Muscle layer of colon (tissue), 2 donors: ENCODE data around the gene DLD.

Source experiments
- H3K27ac ChIP-seq: one replicate; pipeline ENCODE4 v1.7.0; 2013; ENCODE audit warnings: low read depth, mild to moderate bottlenecking, low read length, moderate library complexity
- H3K27me3 ChIP-seq, 2 donors: one replicate each; pipeline ENCODE4 v1.7.0; 2013; ENCODE audit warnings: low read length in 2 of 2, mild to moderate bottlenecking in 2 of 2; ENCODE audit not compliant: insufficient read depth in 2 of 2, control insufficient read depth in 1 of 2
- H3K36me3 ChIP-seq: one replicate; pipeline ENCODE4 v1.7.0; 2013; ENCODE audit warnings: mild to moderate bottlenecking, low read length; ENCODE audit not compliant: insufficient read depth
- H3K4me1 ChIP-seq: one replicate; pipeline ENCODE4 v1.7.0; 2013; ENCODE audit warnings: mild to moderate bottlenecking, low read length; ENCODE audit not compliant: insufficient read depth
- H3K4me3 ChIP-seq, 2 donors: one replicate each; pipeline ENCODE4 v1.7.0; 2013; ENCODE audit warnings: low read length in 2 of 2, low read depth in 1 of 2, mild to moderate bottlenecking in 1 of 2, moderate library complexity in 1 of 2
- H3K9ac ChIP-seq: one replicate; pipeline ENCODE4 v1.7.0; 2013; ENCODE audit warnings: low read length
- H3K9me3 ChIP-seq: one replicate; pipeline ENCODE4 v1.7.0; 2013; ENCODE audit warnings: mild to moderate bottlenecking, low read length
- donor health status: abdominal sarcoma.
- donor health status: Adenocarcinoma of cecum.

The DLD gene

DNA sequence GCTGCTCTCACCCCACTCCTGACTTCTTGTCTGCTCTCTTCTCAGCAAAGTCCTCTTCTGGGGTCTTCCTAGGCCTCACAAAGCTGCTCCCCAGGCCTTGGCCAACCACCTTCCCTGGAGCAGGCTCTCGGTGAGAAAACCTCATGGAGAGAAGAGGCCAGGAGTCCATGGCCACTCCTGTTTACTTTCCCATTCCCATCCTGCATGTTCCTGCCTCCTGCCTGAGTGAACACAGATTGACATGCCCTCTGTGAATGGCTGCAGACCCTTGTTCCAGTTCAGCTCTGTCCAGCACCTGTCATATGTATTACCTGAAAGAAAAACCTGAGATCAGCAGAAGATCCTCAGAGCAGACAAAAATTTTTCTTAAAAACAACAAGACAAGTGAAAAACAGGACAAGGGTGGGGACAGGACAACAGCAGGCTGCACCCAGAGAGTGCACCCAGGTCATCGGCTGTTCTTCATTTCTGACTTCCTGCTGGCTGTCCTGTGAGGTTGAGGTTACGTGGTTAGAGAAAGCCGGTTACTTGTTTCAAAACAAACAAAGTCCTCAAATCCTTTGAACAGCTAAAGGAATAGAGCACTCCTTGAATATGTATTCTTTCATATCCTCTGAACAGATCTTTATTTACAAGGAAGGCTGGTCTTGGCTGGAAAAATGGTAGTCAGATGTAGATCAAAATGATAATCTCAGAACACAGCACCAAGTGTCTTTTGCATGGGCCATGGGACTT, 34.0 kb upstream of the DLD start:
- Histone ChIP-seq H3K4me3 (no peak overlapping the region), H3K9ac (no peak overlapping the region), H3K27me3 (no peaks in the 10 kb centered on the region), H3K36me3 (no peaks in the 10 kb centered on the region), H3K27ac (no peak overlapping the region), H3K4me1 (peaks cover 32% of the 10 kb centered on the region), H3K9me3 (no peaks in the 10 kb centered on the region)

DNA sequence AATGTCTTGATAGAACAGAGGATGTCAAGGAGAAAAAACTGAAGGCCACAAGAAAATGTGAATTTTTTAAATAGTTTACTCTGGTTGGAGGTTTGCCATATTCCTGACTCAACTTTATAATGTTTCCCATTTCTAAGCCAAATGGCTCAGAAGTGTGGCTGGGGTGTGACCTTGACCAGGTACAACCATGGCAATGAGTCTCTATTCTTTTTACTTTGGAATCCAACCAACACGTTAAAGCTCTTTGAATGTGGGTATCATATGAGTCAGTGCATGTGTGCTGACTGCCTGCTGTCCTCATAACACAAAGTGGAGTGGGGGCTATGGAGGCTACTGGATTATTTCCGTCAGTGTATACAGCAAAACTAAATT, 33.5 kb upstream of the DLD start:
- Histone ChIP-seq H3K27me3 (no peaks in the 10 kb centered on the region), H3K27ac (no peak overlapping the region), H3K4me1 (peaks cover 32% of the 10 kb centered on the region), H3K4me3 (no peak overlapping the region), H3K9me3 (no peaks in the 10 kb centered on the region), H3K36me3 (no peaks in the 10 kb centered on the region), H3K9ac (no peak overlapping the region)

DNA sequence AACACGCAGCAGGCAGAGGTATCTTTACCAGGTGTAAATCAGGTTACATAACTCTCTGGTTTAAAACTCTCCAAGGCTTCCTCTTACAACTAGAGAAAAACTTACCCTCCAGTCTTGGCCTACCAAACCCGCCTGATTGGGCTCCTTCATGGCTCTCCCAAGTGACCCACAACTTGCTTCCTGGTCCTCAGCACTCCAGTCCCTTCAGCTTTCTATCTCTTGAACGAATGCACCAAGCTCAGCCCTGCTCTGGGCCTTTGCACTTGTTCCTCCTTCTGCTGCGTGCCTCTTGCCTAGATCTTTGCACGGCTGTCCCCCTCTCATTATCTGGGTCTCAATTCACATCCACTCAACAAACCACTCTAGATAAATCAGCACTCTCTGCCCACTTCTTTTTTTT, 32.7 kb upstream of the DLD start:
- Histone ChIP-seq H3K9ac (no peak overlapping the region), H3K27ac (no peak overlapping the region), H3K4me1 (peaks cover 32% of the 10 kb centered on the region), H3K9me3 (no peaks in the 10 kb centered on the region), H3K4me3 (no peak overlapping the region), H3K36me3 (no peaks in the 10 kb centered on the region), H3K27me3 (no peaks in the 10 kb centered on the region)

DNA sequence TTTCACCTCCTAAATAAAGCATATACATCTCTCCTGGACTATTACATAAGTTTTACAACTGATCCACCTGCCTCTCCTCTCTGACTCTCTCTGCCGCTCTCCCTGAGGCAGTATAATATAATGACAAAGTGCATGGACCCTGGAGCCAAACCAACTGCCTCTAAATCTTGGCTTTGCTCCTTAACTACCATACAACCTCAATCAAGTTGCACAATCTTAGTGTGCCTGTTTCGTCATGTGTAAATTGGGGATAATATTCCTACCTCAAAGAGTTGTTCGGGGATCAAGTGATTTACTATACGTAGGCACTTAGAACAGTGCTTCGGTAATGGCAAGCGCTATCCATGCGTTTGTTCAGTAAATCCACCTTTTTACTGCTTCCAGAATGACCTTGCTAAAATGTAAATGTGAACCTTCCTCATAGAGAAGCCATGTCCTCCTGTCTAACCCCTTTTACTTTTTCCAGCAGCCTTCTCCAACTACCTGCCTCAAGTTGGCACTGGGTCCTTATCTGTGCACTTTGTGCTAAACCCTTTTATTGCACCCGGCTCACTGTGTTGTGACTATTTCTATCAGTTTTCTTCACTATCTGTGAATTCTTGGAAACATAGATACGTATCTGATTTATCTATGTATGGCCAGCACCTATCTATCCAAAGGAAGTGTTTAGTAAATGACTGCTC, 30.6 kb upstream of the DLD start:
- Histone ChIP-seq H3K4me1 (peaks cover 32% of the 10 kb centered on the region), H3K9me3 (no peaks in the 10 kb centered on the region), H3K27ac (no peak overlapping the region), H3K27me3 (no peaks in the 10 kb centered on the region), H3K9ac (no peak overlapping the region), H3K4me3 (no peak overlapping the region), H3K36me3 (no peaks in the 10 kb centered on the region)

DNA sequence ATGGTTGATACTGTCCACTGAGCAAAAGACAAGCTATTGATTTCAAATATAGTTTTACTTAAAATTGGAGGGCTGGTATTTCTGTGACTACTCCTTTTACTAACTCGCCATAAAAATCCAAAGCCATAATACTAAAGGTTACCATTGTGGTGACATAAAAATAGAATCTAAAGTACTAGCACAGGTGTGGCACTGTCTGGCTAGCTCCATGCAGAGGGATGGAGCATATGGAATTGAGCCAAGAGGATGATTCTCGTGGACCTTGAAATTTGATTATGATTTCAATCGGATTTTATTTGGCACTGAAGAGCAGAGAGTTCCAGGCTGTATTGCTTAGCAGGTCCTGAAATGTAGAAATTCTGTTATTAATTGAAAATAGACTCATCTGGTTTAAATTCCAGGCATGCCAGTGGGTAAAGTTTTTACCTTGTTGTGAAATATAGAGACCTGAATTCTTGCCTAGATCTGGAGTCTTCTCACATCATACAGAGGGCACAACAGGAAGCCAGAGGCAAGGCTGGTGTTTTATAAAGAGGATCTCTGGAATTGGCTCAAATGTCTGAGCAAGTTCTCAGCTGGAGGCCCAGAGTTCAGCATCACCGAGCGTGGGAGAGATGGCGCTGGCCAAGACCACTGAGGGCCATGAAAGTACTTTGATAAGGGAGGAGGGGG, 29.9 kb upstream of the DLD start:
- Histone ChIP-seq H3K27ac (peak overlapping the region; percentile 14), H3K9ac (no peak overlapping the region)

GRCh38 chr7:107865956-107866775, 24.8 kb upstream of the DLD start:
- Histone ChIP-seq H3K27me3 (no peaks in the 10 kb centered on the region), H3K9me3 (no peaks in the 10 kb centered on the region), H3K27ac (no peak overlapping the region), H3K36me3 (no peaks in the 10 kb centered on the region), H3K4me3 (no peak overlapping the region), H3K9ac (no peak overlapping the region), H3K4me1 (no peaks in the 10 kb centered on the region)

More for the DNA sequence above, 29.9 kb upstream of the DLD start:
- peaks cover 32% of the 10 kb centered on the region for H3K4me1 ChIP-seq
- no peaks in the 10 kb centered on the region for H3K9me3 ChIP-seq
- no peak overlapping the region for H3K4me3 ChIP-seq
- no peaks in the 10 kb centered on the region for H3K36me3 ChIP-seq
- H3K27me3 ChIP-seq, result no peaks in the 10 kb centered on the region

- Histone ChIP-seq H3K4me3 (no peak overlapping the region), H3K27me3 (no peaks in the 10 kb centered on the region), H3K36me3 (no peaks in the 10 kb centered on the region), H3K4me1 (no peaks in the 10 kb centered on the region), H3K27ac (no peak overlapping the region), H3K9me3 (no peaks in the 10 kb centered on the region), H3K9ac (no peak overlapping the region)
Measured at GRCh38 chr7:107867858-107868466, 23.0 kb upstream of the DLD start.

DNA sequence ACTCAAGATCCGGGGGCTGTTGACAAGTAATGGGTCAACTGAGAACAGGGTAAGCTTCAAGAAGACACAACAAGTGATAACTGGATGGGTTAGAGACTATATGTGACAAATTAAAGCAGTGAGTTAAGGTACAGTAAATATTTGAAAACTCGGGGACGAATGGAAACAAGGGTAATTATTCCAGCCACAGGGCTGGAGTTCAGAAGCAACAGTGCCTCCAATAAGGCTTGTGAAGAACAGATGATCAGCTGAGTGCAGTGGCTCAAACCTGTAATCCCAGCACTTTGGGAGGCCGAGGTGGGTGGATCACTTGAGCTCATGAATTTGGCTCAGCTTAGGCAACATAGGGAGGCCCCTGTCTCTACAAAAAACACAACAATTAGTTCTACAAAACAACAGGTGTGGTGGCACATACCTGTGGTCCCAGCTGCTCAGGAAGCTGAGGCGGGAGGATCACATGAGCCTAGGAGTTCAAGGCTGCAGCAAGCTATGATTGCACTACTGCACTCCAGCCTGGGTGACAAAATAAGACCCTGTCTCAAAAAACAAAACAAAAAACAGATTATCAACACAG, 20.5 kb upstream of the DLD start:
- Histone ChIP-seq H3K9ac (no peak overlapping the region), H3K36me3 (no peaks in the 10 kb centered on the region), H3K4me3 (no peak overlapping the region), H3K9me3 (no peaks in the 10 kb centered on the region), H3K27ac (no peak overlapping the region), H3K27me3 (no peaks in the 10 kb centered on the region), H3K4me1 (peaks cover 13% of the 10 kb centered on the region)

DNA sequence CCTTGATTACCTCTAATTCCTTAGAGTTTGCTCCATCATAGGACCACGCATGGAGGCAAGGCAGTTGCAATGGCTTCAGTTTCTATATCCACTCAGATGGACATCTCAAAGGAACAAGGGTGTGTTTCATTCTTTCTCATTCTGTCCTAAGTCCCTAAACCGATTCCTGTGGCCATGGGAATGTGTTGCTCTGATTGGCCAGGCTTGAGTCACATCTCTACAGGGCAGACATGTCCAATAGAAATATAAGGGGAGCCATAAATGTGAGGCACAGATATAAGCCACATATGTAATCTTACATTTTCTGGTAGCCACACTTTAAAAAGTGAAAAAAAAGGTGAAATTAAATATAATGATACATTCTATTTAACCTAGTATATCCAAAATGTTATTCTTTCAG, 16.9 kb upstream of the DLD start:
- H3K27me3 ChIP-seq, result no peaks in the 10 kb centered on the region
- H3K9me3 ChIP-seq, result no peaks in the 10 kb centered on the region
- H3K4me1 ChIP-seq, result peaks cover 13% of the 10 kb centered on the region
- no peak overlapping the region for H3K9ac ChIP-seq
- H3K27ac ChIP-seq, result peak overlapping the region; percentile 23
- H3K4me3 ChIP-seq, result no peak overlapping the region
- H3K36me3 ChIP-seq, result no peaks in the 10 kb centered on the region

DNA sequence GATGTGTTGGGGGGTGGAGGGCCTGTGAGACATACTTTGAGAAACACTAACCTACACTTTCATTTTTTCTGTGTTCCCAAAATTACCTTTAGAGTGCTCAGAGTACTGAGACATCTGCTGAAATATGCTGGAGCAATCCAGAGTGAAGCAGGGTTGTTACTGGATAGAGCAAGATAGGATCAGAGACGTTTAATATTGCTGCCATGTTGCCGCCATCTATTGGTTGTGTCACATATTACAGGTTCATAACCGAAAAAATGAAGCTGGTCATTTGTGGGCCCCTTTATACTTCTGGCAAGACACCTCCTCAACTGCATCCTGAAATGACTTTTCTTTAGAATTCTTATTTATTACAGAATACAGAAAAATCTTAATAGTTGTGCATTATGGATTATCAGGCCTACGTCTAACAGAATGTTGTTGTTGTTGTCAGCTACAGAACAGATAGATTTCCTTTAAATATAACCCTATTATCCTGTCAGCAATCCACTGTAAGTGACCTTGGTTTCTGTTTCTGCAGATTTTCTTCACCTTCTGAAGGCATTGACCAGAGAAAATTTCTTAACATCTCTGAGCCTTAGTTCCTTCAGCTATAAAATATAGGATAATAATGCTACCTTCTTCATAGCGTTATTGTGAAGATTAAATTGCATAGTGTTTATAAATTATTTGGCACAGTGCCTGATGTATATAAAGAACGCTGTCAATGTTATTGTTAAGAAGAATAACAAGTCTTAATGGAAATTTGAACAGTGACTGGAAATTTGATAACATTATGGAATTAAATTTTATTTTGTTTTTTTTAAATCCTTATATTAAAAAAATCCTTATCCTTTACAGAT, 16.2 kb upstream of the DLD start:
- Histone ChIP-seq H3K4me1 (peaks cover 13% of the 10 kb centered on the region), H3K9ac (no peak overlapping the region)

More for the DNA sequence above, 16.2 kb upstream of the DLD start:
- no peaks in the 10 kb centered on the region for H3K27me3 ChIP-seq
- no peaks in the 10 kb centered on the region for H3K9me3 ChIP-seq
- H3K4me3 ChIP-seq, result no peak overlapping the region
- no peaks in the 10 kb centered on the region for H3K36me3 ChIP-seq
- peak overlapping the region; percentile 23 for H3K27ac ChIP-seq
